HEK293T (cell line): ENCODE data around the gene GARIN3.

Experiments used
- BHLHE40 ChIP-seq: fragments of 450-650 bp; IDR thresholded peaks from 2 replicates; pipeline ENCODE4 v1.6.1; 2016; ENCODE audit warnings: mild to moderate bottlenecking, moderate library complexity, borderline replicate concordance
- FOXK2 ChIP-seq: fragments of 450-650 bp; IDR thresholded peaks from 2 replicates; pipeline ENCODE4 v1.6.1; 2016; ENCODE audit warnings: mild to moderate bottlenecking
- L3MBTL2 ChIP-seq: fragments of 450-650 bp; conservative IDR thresholded peaks from 2 replicates; pipeline ENCODE4 v1.6.1; 2016; ENCODE audit warnings: mild to moderate bottlenecking
- NFRKB ChIP-seq: fragments of 450-650 bp; IDR thresholded peaks from 2 replicates; pipeline ENCODE4 v1.6.1; 2016; ENCODE audit warnings: mild to moderate bottlenecking, moderate library complexity
- PKNOX1 ChIP-seq: fragments of 450-650 bp; IDR thresholded peaks from 2 replicates; pipeline ENCODE4 v1.6.1; 2016
- SP1 ChIP-seq: fragments of 450-650 bp; IDR thresholded peaks from 2 replicates; pipeline ENCODE4 v1.6.1; 2017
- ZNF384 ChIP-seq: fragments of 450-650 bp; IDR thresholded peaks from 2 replicates; pipeline ENCODE4 v1.6.1; 2016

GRCh38 chr5:157172403-157172802, 6.3 kb upstream of the GARIN3 start:
- TF ChIP-seq NFRKB (no peak), BHLHE40 (no peak), L3MBTL2 (no peak), ZNF384 (no peak), PKNOX1 (no peak), SP1 (no peak), FOXK2 (no peak)
